HG03469 (cell line): Measurements from ENCODE around the gene ATAD5.
"Not testable (repeated sequence)": the region's sequence is repeated elsewhere in the genome, so short reads cannot be mapped to it uniquely, and the experiment has no call there.

Experiments used
- ATAC-seq: cut with Tn5 transposase; IDR thresholded peaks from one replicate; pipeline ENCODE4 v1.9.1; 2021; ENCODE audit warnings: mild to moderate bottlenecking, moderate library complexity, moderate number of reproducible peaks; ENCODE audit not compliant: unreplicated experiment

The ATAD5 gene

GRCh38 chr17:30831663-30832437 lies at the start of gene ATAD5:
ATAD5 (plus strand) TSS chr17:30831966; CDS start chr17:30832348, 382 bp downstream.
- peak; percentile 51 for ATAC-seq

- ATAC-seq: no peak
Observed at GRCh38 chr17:30782206-30782605, 49.6 kb upstream of the ATAD5 start.

GRCh38 chr17:30788918-30789317 lies 42.8 kb upstream of the ATAD5 start:
- no peak for ATAC-seq

- ATAC-seq: no peak
Observed at GRCh38 chr17:30790279-30790678, 41.5 kb upstream of the ATAD5 start.

- no peak for ATAC-seq
Observed at GRCh38 chr17:30793282-30793977, 38.3 kb upstream of the ATAD5 start.

- no peak for ATAC-seq
Observed at GRCh38 chr17:30794372-30794771, 37.4 kb upstream of the ATAD5 start.

GRCh38 chr17:30796016-30796415 lies 35.8 kb upstream of the ATAD5 start:
- no peak for ATAC-seq

- no peak for ATAC-seq
Observed at GRCh38 chr17:30801671-30802070, 30.1 kb upstream of the ATAD5 start.

GRCh38 chr17:30805944-30806456 lies 25.8 kb upstream of the ATAD5 start:
- ATAC-seq: no peak

GRCh38 chr17:30807896-30808295 lies 23.9 kb upstream of the ATAD5 start:
- no peak for ATAC-seq

- peak; percentile 86 for ATAC-seq
Observed at GRCh38 chr17:30808785-30809286, 22.9 kb upstream of the ATAD5 start.

- ATAC-seq: no peak
Observed at GRCh38 chr17:30809867-30810266, 21.9 kb upstream of the ATAD5 start.

GRCh38 chr17:30812218-30813177 lies 19.3 kb upstream of the ATAD5 start:
- no peak for ATAC-seq

GRCh38 chr17:30814236-30814635 lies 17.5 kb upstream of the ATAD5 start:
- ATAC-seq: not testable (repeated sequence)

GRCh38 chr17:30814860-30815259 lies 16.9 kb upstream of the ATAD5 start:
- ATAC-seq: not testable (repeated sequence)

- no peak for ATAC-seq
Observed at GRCh38 chr17:30816165-30816564, 15.6 kb upstream of the ATAD5 start.

GRCh38 chr17:30819971-30820705 lies 11.6 kb upstream of the ATAD5 start:
- no peak for ATAC-seq

GRCh38 chr17:30821871-30822723 lies 9.7 kb upstream of the ATAD5 start:
- ATAC-seq: no peak

- ATAC-seq: not testable (repeated sequence)
Observed at GRCh38 chr17:30822919-30823318, 8.8 kb upstream of the ATAD5 start.
